ENCODE data around the gene GREM2. TPM values are rescaled to one million over a fixed set of nuclear protein-coding genes. Genes with fewer than 3 reads are reported as not detected.

GREM2 gene
- total and polyA plus RNA-seq, 2 donors (not counting 1 experiment from before 2014, with no cell fraction given), result not detected

- Mint-ChIP-seq H3K9me3 (ENCODE audit: insufficient read depth) (no peaks in the 10 kb centered on the region), H3K27ac (no peak overlapping the region), H3K4me1 (no peaks in the 10 kb centered on the region), H3K27me3 (no peaks in the 10 kb centered on the region), H3K4me3 (no peak overlapping the region)
- Histone ChIP-seq H3K36me3 (replicated peaks in 1 of 2; ENCODE audit: control extremely low read depth in 1 of 2, control insufficient read depth in 1 of 2, extremely low read depth in 1 of 2, insufficient read depth in 2 of 2, low read length in 1 of 2) (no peaks in the 10 kb centered on the region), H2AFZ (ENCODE audit: insufficient read depth, low read depth, low read length, poor library complexity, severe bottlenecking) (no peak overlapping the region), H3K9me3 (ENCODE audit: control extremely low read depth in 1 of 3, control insufficient read depth in 2 of 3, insufficient read depth in 1 of 3, low read length in 2 of 3) (no peaks in the 10 kb centered on the region), H3K4me3 (ENCODE audit: control extremely low read depth in 1 of 5, extremely low read depth in 1 of 5, insufficient read depth in 1 of 5, low read depth in 2 of 5, low read length in 4 of 5) (no peak overlapping the region), H3K4me1 (ENCODE audit: control insufficient read depth in 2 of 2, insufficient read depth in 2 of 2, low read length in 2 of 2) (no peaks in the 10 kb centered on the region), H3K9ac (ENCODE audit: low read length) (no peak overlapping the region), H3K4me2 (replicated peaks; ENCODE audit: low read depth, low read length, poor library complexity, severe bottlenecking) (no peak overlapping the region), H3K27me3 (replicated peaks in 1 of 4; ENCODE audit: control extremely low read depth in 1 of 4, control insufficient read depth in 3 of 4, insufficient read depth in 4 of 4, low read length in 3 of 4) (no peaks in the 10 kb centered on the region), H4K20me1 (ENCODE audit: control insufficient read depth, insufficient read depth, low read length, poor library complexity, severe bottlenecking) (no peaks in the 10 kb centered on the region), H3K79me2 (ENCODE audit: control insufficient read depth, insufficient read depth, low read length) (no peaks in the 10 kb centered on the region), H3K27ac (ENCODE audit: low read length in 2 of 2) (no peak overlapping the region)
- no peak for DNase-seq
- no CpG with 5 or more reads among the region's 1 CpG for WGBS (ENCODE audit: insufficient coverage)
- intact Hi-C loops (cut with micrococcal nuclease), result no loop called here
- ATAC-seq (ENCODE audit: low read depth), result no peak
- ChIA-PET POLR2A (no interaction called here), CTCF (no interaction called here)
- TF ChIP-seq CTCF (IDR thresholded peaks at IDR 0.05) (no peak), EZH2 (IDR thresholded peaks at IDR 0.05; ENCODE audit: borderline replicate concordance, insufficient read depth, low read depth, low read length, poor library complexity, severe bottlenecking) (no peak)
These were observed 108.4 kb downstream of the GREM2 start for GRCh38 chr1:240503558-240503957.

- no peak overlapping the region for H3K4me3 Mint-ChIP-seq
- intact Hi-C loops (cut with micrococcal nuclease), result no loop called here
- ATAC-seq (ENCODE audit: low read depth), result no peak
- no peak overlapping the region for H3K4me3 ChIP-seq (ENCODE audit: control extremely low read depth in 1 of 5, extremely low read depth in 1 of 5, insufficient read depth in 1 of 5, low read depth in 2 of 5, low read length in 4 of 5)
- TF ChIP-seq EZH2 (IDR thresholded peaks at IDR 0.05; ENCODE audit: borderline replicate concordance, insufficient read depth, low read depth, low read length, poor library complexity, severe bottlenecking), result no peak
- H3K9me3 ChIP-seq (ENCODE audit: control extremely low read depth in 1 of 3, control insufficient read depth in 2 of 3, insufficient read depth in 1 of 3, low read length in 2 of 3), result no peaks in the 10 kb centered on the region
- DNase-seq, result no peak
- no peaks in the 10 kb centered on the region for H3K4me1 ChIP-seq (ENCODE audit: control insufficient read depth in 2 of 2, insufficient read depth in 2 of 2, low read length in 2 of 2)
- POLR2A ChIA-PET, result no interaction called here
- H3K27me3 Mint-ChIP-seq, result no peaks in the 10 kb centered on the region
- no peaks in the 10 kb centered on the region for H3K36me3 ChIP-seq (replicated peaks in 1 of 2; ENCODE audit: control extremely low read depth in 1 of 2, control insufficient read depth in 1 of 2, extremely low read depth in 1 of 2, insufficient read depth in 2 of 2, low read length in 1 of 2)
- no peak overlapping the region for H3K9ac ChIP-seq (ENCODE audit: low read length)
- no peaks in the 10 kb centered on the region for H3K9me3 Mint-ChIP-seq (ENCODE audit: insufficient read depth)
- no peaks in the 10 kb centered on the region for H4K20me1 ChIP-seq (ENCODE audit: control insufficient read depth, insufficient read depth, low read length, poor library complexity, severe bottlenecking)
- H2AFZ ChIP-seq (ENCODE audit: insufficient read depth, low read depth, low read length, poor library complexity, severe bottlenecking), result no peak overlapping the region
- H3K27me3 ChIP-seq (replicated peaks in 1 of 4; ENCODE audit: control extremely low read depth in 1 of 4, control insufficient read depth in 3 of 4, insufficient read depth in 4 of 4, low read length in 3 of 4), result no peaks in the 10 kb centered on the region
- no peak overlapping the region for H3K4me2 ChIP-seq (replicated peaks; ENCODE audit: low read depth, low read length, poor library complexity, severe bottlenecking)
- H3K27ac Mint-ChIP-seq, result no peak overlapping the region
- H3K79me2 ChIP-seq (ENCODE audit: control insufficient read depth, insufficient read depth, low read length), result no peaks in the 10 kb centered on the region
- 84% methylated on average over 4 of the region's 4 CpGs for WGBS (ENCODE audit: insufficient coverage)
- CTCF ChIA-PET, result no interaction called here
- H3K27ac ChIP-seq (ENCODE audit: low read length in 2 of 2), result no peak overlapping the region
- H3K4me1 Mint-ChIP-seq, result no peaks in the 10 kb centered on the region
These were observed 108.9 kb downstream of the GREM2 start for GRCh38 chr1:240503036-240503435.
